HT1080 (cell line): ENCODE measurements around the gene AQP6. TPM values are rescaled to one million over a fixed set of nuclear protein-coding genes. Genes with fewer than 3 reads are reported as not detected.

Source experiments
- DNase-seq: peaks from one replicate; pipeline ENCODE4 v3.0.0-alpha.2; 2015; ENCODE audit warnings: low read depth
- total RNA-seq: library from RNA; depleted of rRNA; stranded (reverse); fragments of >200 nt; shearing (Covaris generic); gene quantifications from 2 replicates; pipeline ENCODE4 v1.2.3, GENCODE V29; 2014; rRNA removed

Gene AQP6
- total RNA-seq, 1 experiment from 2014 or later, result not detected

- DNase-seq, result peak; percentile 97
Observed at GRCh38 chr12:50025187-50026059, 52.7 kb downstream of the AQP6 start, which contains the start of gene RACGAP1. Gene RACGAP1 (minus strand): TSS chr12:50025494. CDS start chr12:50016715, 8,779 bp downstream.

GRCh38 chr12:50026691-50027090 is 53.9 kb downstream of the AQP6 start:
- no peak for DNase-seq

Other genes starting within 250 kb of the AQP6 start
- 419 and 532 TPM in 2 replicates for gene TMBIM6, start 231.4 kb upstream of the AQP6 start, total RNA-seq
- gene NCKAP5L, start 144.5 kb upstream of the AQP6 start, total RNA-seq, result 19.6 and 22.2 TPM in 2 replicates
- gene BCDIN3D, start 129.8 kb upstream of the AQP6 start, total RNA-seq, result 2.4 and 3.3 TPM in 2 replicates
- gene FAIM2, start 69.0 kb upstream of the AQP6 start, total RNA-seq, result not detected in 2 replicates
- not detected in 2 replicates for gene AQP2, start 22.2 kb upstream of the AQP6 start, total RNA-seq
- gene AQP5, start 11.1 kb upstream of the AQP6 start, total RNA-seq, result not detected in 2 replicates
- gene RACGAP1, start 52.5 kb downstream of the AQP6 start, total RNA-seq, result 138 and 155 TPM in 2 replicates
- 6.0 and 9.5 TPM in 2 replicates for gene ASIC1, start 84.6 kb downstream of the AQP6 start, total RNA-seq
- 121 and 161 TPM in 2 replicates for gene SMARCD1, start 112.4 kb downstream of the AQP6 start, total RNA-seq
- gene GPD1, start 131.1 kb downstream of the AQP6 start, total RNA-seq, result 0.27 and 0.31 TPM in 2 replicates
- 58.9 and 119 TPM in 2 replicates for gene COX14, start 139.3 kb downstream of the AQP6 start, total RNA-seq
- gene CERS5, start 194.4 kb downstream of the AQP6 start, total RNA-seq, result 15.5 and 21.6 TPM in 2 replicates